Measurements from ENCODE around the gene BAAT. TPM values are rescaled to one million over a fixed set of nuclear protein-coding genes. Genes with fewer than 3 reads are reported as not detected.

BAAT gene
- total RNA-seq, 1 experiment from 2014 or later, result 0.17 TPM

DNA sequence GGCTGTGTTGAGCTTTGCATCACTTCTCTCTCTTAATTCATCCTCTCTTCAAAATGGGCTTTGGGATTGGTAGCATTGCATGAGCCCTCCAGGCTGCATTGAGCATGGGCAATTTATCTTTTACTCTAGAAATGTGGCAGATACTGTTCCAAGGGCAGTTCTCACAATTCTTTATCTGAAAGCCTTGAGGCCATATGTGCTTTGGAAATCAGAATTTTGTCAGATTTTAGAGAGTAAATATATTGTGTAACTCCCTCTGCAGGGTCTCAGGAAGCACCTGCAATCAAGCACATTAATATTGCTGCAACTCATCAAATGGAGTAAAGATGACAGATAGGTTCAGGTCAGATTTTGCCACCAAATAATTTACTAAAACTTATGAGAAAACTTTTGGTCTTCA is 33.2 kb upstream of the BAAT start:
- Mint-ChIP-seq H3K27ac (no peak overlapping the region), H3K4me3 (no peak overlapping the region), H3K36me3 (no peaks in the 10 kb centered on the region; the same call in 1 of the 2 replicates), H3K27me3 (ENCODE audit: low read depth) (no peaks in the 10 kb centered on the region), H3K4me1 (peaks cover 6% of the 10 kb centered on the region), H3K9me3 (peaks cover 11% of the 10 kb centered on the region)
- ChIA-PET POLR2A (no interaction called here), CTCF (no interaction called here)
- ATAC-seq (no peak), DNase-seq (ENCODE audit: low spot score) (no peak)
- TF ChIP-seq ZNF423 (CRISPR knock-in tag; IDR thresholded peaks at IDR 0.05) (no peak), ESRRA (CRISPR knock-in tag; IDR thresholded peaks at IDR 0.05; ENCODE audit: borderline replicate concordance) (no peak), GABPB1 (CRISPR knock-in tag; IDR thresholded peaks at IDR 0.05) (no peak), ZNF138 (CRISPR knock-in tag; conservative IDR thresholded peaks at IDR 0.05) (no peak), MXD4 (CRISPR knock-in tag; IDR thresholded peaks at IDR 0.05; ENCODE audit: borderline replicate concordance) (no peak)
- TF ChIP-seq, protein P1, sequence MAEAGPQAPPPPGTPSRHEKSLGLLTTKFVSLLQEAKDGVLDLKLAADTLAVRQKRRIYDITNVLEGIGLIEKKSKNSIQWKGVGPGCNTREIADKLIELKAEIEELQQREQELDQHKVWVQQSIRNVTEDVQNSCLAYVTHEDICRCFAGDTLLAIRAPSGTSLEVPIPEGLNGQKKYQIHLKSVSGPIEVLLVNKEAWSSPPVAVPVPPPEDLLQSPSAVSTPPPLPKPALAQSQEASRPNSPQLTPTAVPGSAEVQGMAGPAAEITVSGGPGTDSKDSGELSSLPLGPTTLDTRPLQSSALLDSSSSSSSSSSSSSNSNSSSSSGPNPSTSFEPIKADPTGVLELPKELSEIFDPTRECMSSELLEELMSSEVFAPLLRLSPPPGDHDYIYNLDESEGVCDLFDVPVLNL (CRISPR knock-in tag; IDR thresholded peaks at IDR 0.05; ENCODE audit: borderline replicate concordance, low read depth), result no peak

DNA sequence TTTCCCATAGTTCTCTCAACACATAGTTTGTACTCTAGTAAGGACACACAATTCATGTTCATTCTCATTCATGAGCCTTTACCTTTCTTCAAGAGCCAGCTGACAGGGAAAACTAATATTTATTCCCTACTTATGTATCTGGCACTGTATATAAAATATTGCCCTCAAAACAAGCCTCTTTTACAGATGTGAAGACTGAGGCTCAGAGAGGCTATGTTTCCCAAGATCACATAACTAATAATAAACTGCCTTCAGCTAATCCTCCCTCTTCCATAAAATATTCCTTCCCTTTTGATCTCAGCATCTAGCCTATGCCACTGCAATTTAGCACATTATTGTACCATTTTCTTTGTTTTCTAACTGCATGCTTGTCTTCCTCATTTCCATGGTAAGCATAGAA is 32.6 kb upstream of the BAAT start:
- Mint-ChIP-seq H3K9me3 (peaks cover 16% of the 10 kb centered on the region), H3K4me3 (no peak overlapping the region), H3K4me1 (peaks cover 3% of the 10 kb centered on the region; the same call in 1 of the 2 replicates), H3K36me3 (peaks cover 4% of the 10 kb centered on the region; the same call in 1 of the 2 replicates), H3K27ac (no peak overlapping the region), H3K27me3 (ENCODE audit: low read depth) (no peaks in the 10 kb centered on the region)
- CTCF ChIA-PET, result no interaction called here
- no peak for DNase-seq (ENCODE audit: low spot score)
- no peak for ATAC-seq
- no peak for TF ChIP-seq ATF6 (CRISPR knock-in tag; IDR thresholded peaks at IDR 0.05)
- TF ChIP-seq, protein P2, sequence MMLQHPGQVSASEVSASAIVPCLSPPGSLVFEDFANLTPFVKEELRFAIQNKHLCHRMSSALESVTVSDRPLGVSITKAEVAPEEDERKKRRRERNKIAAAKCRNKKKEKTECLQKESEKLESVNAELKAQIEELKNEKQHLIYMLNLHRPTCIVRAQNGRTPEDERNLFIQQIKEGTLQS (CRISPR knock-in tag; conservative IDR thresholded peaks at IDR 0.05), result no peak
- TF ChIP-seq IRF2 (CRISPR knock-in tag; IDR thresholded peaks at IDR 0.05; ENCODE audit: borderline replicate concordance, low read depth), result no peak
- no peak for TF ChIP-seq GABPB1 (CRISPR knock-in tag; IDR thresholded peaks at IDR 0.05)
- TF ChIP-seq CREM (CRISPR knock-in tag; IDR thresholded peaks at IDR 0.05), result no peak
- TF ChIP-seq MAX (CRISPR knock-in tag; IDR thresholded peaks at IDR 0.05), result no peak
- TF ChIP-seq ATF1 (CRISPR knock-in tag; IDR thresholded peaks at IDR 0.05), result no peak
- no peak for TF ChIP-seq ZNF317 (CRISPR knock-in tag; IDR thresholded peaks at IDR 0.05; ENCODE audit: borderline replicate concordance, low read depth)
- TF ChIP-seq ZBTB43 (CRISPR knock-in tag; IDR thresholded peaks at IDR 0.05), result no peak
- no peak for TF ChIP-seq HMGA2 (CRISPR knock-in tag; IDR thresholded peaks at IDR 0.05)
- no peak for TF ChIP-seq ZNF281 (CRISPR knock-in tag; IDR thresholded peaks at IDR 0.05)
- no peak for TF ChIP-seq NFE2L1 (CRISPR knock-in tag; IDR thresholded peaks at IDR 0.05)
- no peak for TF ChIP-seq CBFB (CRISPR knock-in tag; IDR thresholded peaks at IDR 0.05; ENCODE audit: low read depth)
- TF ChIP-seq RELA (CRISPR knock-in tag; IDR thresholded peaks at IDR 0.05; ENCODE audit: borderline replicate concordance), result no peak
- no peak for TF ChIP-seq NR3C1 (CRISPR knock-in tag; conservative IDR thresholded peaks at IDR 0.05; ENCODE audit: low read depth)
- TF ChIP-seq SMAD4 (CRISPR knock-in tag; IDR thresholded peaks at IDR 0.05), result no peak
- TF ChIP-seq ZNF263 (CRISPR knock-in tag; IDR thresholded peaks at IDR 0.05; ENCODE audit: low read depth), result no peak
- TF ChIP-seq, protein P3, sequence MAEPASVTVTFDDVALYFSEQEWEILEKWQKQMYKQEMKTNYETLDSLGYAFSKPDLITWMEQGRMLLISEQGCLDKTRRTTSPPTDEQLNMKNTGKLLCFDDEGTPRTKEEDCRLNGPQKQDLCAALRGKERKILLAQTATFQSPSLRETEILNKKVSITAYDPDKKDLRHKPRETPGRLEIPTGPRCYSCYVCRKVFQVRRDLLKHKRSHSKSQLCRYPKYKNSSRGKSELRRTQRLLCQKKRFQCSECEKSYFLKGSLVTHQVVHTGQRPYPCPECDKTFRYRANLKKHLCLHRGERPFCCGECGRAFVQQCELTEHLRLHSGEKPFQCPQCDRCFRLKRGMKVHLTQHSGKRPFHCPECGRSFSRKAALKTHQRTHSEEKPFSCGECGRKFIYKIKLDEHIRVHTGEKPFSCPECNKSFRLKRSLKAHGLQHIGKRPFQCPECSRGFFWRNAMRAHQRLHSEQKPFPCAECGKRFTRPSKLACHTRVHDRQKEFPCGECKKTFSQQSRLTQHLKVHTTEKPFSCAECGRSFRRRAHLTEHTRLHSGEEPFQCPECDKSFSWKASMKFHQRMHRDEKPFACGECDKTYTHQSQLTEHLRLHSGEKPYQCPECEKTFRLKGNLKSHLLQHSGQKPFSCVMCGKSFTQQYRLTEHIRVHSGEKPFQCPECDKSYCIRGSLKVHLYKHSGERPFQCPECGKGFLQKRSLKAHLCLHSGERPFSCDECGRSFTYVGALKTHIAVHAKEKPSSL (CRISPR knock-in tag; conservative IDR thresholded peaks at IDR 0.05), result no peak
- POLR2A ChIA-PET, result no interaction called here

Data from WTC11 (cell line).